ENCODE results near the gene UTS2B.

Gene UTS2B

DNA sequence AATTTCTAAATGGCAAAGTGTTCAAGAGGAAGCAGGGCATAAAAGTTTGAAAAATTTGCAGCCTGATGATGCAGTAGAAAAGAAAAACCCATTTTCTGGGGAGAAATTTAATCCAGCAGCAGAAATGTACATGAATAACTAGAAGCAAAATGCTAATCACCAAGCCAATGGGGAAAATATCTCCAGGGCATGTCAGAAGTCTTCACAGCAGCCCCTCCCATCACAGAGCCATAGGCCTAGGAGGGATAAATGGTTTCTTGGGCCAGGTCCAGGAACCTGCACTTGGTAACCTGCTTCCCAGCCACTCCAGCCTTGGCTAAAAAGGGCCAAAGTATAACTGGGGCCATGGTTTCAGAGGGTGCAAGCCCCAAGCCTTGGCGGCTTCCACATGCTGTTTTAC is 108.7 kb downstream of the UTS2B start:
- no peak for DNase-seq (ENCODE audit: low read depth)
- H3K4me3 ChIP-seq (ENCODE audit: low read depth, low read length), result no peak overlapping the region
- TF ChIP-seq, protein P1, sequence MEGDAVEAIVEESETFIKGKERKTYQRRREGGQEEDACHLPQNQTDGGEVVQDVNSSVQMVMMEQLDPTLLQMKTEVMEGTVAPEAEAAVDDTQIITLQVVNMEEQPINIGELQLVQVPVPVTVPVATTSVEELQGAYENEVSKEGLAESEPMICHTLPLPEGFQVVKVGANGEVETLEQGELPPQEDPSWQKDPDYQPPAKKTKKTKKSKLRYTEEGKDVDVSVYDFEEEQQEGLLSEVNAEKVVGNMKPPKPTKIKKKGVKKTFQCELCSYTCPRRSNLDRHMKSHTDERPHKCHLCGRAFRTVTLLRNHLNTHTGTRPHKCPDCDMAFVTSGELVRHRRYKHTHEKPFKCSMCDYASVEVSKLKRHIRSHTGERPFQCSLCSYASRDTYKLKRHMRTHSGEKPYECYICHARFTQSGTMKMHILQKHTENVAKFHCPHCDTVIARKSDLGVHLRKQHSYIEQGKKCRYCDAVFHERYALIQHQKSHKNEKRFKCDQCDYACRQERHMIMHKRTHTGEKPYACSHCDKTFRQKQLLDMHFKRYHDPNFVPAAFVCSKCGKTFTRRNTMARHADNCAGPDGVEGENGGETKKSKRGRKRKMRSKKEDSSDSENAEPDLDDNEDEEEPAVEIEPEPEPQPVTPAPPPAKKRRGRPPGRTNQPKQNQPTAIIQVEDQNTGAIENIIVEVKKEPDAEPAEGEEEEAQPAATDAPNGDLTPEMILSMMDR (IDR thresholded peaks at IDR 0.05; ENCODE audit: low read depth, low read length, missing control alignments), result no peak

DNA sequence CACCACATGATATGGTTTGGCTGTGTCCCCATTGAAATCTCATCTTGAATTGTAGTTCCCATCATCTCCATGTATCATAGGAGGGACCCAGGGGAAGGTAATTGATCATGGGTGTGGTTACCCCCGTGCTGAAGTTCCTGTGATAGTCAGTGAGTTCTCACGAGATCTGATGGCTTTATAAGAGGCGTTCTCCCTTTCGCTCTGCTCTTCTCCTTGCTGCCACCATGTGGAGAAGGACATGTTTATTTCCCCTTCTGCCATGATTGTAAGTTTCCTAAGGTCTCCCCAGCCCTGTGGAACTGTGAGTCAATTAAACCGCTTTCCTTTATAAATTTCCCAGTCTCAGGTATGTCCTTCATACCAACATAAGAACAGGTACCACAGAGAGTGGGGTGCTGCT is 109.4 kb downstream of the UTS2B start:
- DNase-seq (ENCODE audit: low read depth), result no peak
- TF ChIP-seq, protein P1 (IDR thresholded peaks at IDR 0.05; ENCODE audit: low read depth, low read length, missing control alignments), result no peak
- H3K4me3 ChIP-seq (ENCODE audit: low read depth, low read length), result no peak overlapping the region

DNA sequence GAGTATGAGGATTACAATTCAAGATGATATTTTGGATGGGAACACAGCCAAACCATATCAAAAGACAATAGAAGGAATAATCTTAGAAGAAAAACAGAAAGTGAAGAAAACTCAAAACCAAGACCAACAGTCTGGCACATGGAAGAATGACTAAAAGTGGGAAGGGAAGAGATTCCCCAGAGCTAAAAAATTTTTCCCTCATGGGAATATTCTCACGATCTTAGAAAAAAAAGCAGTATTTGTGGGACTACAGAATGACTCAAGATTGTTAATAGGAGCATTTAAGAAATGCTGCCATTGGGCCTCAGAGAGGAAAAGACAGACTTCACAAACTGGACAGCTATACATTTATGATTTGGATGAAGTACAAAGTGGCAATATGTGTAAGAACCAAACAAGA is 113.0 kb downstream of the UTS2B start:
- no peak overlapping the region for H3K4me3 ChIP-seq (ENCODE audit: low read depth, low read length)
- TF ChIP-seq, protein P1 (IDR thresholded peaks at IDR 0.05; ENCODE audit: low read depth, low read length, missing control alignments), result no peak
- no peak for DNase-seq (ENCODE audit: low read depth)

Measured in GM12864 (cell line).